Common myeloid progenitor, CD34-positive (primary cell): ENCODE results near the gene GANAB. TPM values are rescaled to one million over a fixed set of nuclear protein-coding genes. Genes with fewer than 3 reads are reported as not detected.
"Not testable (repeated sequence)": the region's sequence is repeated elsewhere in the genome, so short reads cannot be mapped to it uniquely, and the experiment has no call there.

Experiments used
- CTCF ChIA-PET: fragments of 350-600 bp; sonication (Branson Sonifier 250); formaldehyde crosslinking; loops from one replicate; lab custom pipeline; 2021; ENCODE audit warnings: antibody characterized with exemption; lab: Charles Lee
- POLR2A ChIA-PET: fragments of 350-600 bp; sonication (Branson Sonifier 250); formaldehyde crosslinking; loops from one replicate; lab custom pipeline; 2021; ENCODE audit warnings: antibody characterized with exemption; lab: Charles Lee
- DNase-seq, 3 donors: peaks; one replicate each; pipeline versions ENCODE4 v3.0.0 to v3.0.0-alpha.2; 2013
- H3K27ac ChIP-seq, 2 experiments: 1 replicate in 1 of 2; 2 replicates in 1 of 2; pipeline ENCODE4 v1.7.0; 2013; ENCODE audit warnings: inconsistent platforms in 2 of 2, low read length in 2 of 2, mild to moderate bottlenecking in 2 of 2, low read depth in 1 of 2, moderate library complexity in 1 of 2; ENCODE audit not compliant: severe bottlenecking in 2 of 2, insufficient read depth in 1 of 2, poor library complexity in 1 of 2
- H3K27me3 ChIP-seq, 5 experiments: replicated peaks in 2 of 5; 1 replicate in 3 of 5; 2 replicates in 2 of 5; pipeline versions ENCODE4 v1.6.1 to v1.7.0; 2013; ENCODE audit warnings: low read length in 4 of 5, mild to moderate bottlenecking in 2 of 5, moderate library complexity in 2 of 5, inconsistent platforms in 1 of 5; ENCODE audit not compliant: insufficient read depth in 5 of 5, control insufficient read depth in 4 of 5
- H3K36me3 ChIP-seq, 4 experiments: 1 replicate in 2 of 4; 2 replicates in 2 of 4; pipeline versions ENCODE4 v1.6.1 to v1.7.0; 2013; ENCODE audit warnings: low read length in 3 of 4, control low read depth in 1 of 4, mild to moderate bottlenecking in 1 of 4; ENCODE audit not compliant: control insufficient read depth in 4 of 4, insufficient read depth in 4 of 4
- H3K4me1 ChIP-seq, 4 experiments: 1 replicate in 3 of 4; 2 replicates in 1 of 4; pipeline versions ENCODE4 v1.6.1 to v1.7.1; 2013; ENCODE audit warnings: low read length in 3 of 4, mild to moderate bottlenecking in 3 of 4, control low read depth in 1 of 4, inconsistent platforms in 1 of 4, moderate library complexity in 1 of 4; ENCODE audit not compliant: control insufficient read depth in 4 of 4, insufficient read depth in 4 of 4; ENCODE audit errors: control extremely low read depth in 1 of 4
- H3K4me3 ChIP-seq, 7 experiments: 1 replicate in 4 of 7; 2 replicates in 3 of 7; pipeline versions ENCODE4 v1.5.1 to v1.7.0; 2013; ENCODE audit warnings: mild to moderate bottlenecking in 7 of 7, low read length in 6 of 7, moderate library complexity in 6 of 7, inconsistent platforms in 2 of 7, low read depth in 2 of 7, control low read depth in 1 of 7; ENCODE audit not compliant: insufficient read depth in 4 of 7, control insufficient read depth in 1 of 7; ENCODE audit errors: extremely low read depth in 1 of 7
- H3K9me3 ChIP-seq, 5 experiments: 1 replicate in 4 of 5; 2 replicates in 1 of 5; pipeline versions ENCODE4 v1.6.1 to v1.7.1; 2013; ENCODE audit warnings: low read length in 4 of 5, mild to moderate bottlenecking in 2 of 5, inconsistent platforms in 1 of 5, low read depth in 1 of 5, moderate library complexity in 1 of 5; ENCODE audit not compliant: control insufficient read depth in 4 of 5, insufficient read depth in 2 of 5; ENCODE audit errors: control extremely low read depth in 1 of 5
- WGBS: methylation state at CpG from one replicate; pipeline ENCODE4 v1.1.5; 2013; ENCODE audit not compliant: insufficient coverage; 5-methylcytosine and 5-hydroxymethylcytosine counted together
- polyA plus RNA-seq: library from polyadenylated mRNA; unstranded; fragments of 120-200 nt; gene quantifications from one replicate; pipeline ENCODE4 v1.2.1, GENCODE V29; 2013

GANAB gene
- 224 TPM for polyA plus RNA-seq

DNA sequence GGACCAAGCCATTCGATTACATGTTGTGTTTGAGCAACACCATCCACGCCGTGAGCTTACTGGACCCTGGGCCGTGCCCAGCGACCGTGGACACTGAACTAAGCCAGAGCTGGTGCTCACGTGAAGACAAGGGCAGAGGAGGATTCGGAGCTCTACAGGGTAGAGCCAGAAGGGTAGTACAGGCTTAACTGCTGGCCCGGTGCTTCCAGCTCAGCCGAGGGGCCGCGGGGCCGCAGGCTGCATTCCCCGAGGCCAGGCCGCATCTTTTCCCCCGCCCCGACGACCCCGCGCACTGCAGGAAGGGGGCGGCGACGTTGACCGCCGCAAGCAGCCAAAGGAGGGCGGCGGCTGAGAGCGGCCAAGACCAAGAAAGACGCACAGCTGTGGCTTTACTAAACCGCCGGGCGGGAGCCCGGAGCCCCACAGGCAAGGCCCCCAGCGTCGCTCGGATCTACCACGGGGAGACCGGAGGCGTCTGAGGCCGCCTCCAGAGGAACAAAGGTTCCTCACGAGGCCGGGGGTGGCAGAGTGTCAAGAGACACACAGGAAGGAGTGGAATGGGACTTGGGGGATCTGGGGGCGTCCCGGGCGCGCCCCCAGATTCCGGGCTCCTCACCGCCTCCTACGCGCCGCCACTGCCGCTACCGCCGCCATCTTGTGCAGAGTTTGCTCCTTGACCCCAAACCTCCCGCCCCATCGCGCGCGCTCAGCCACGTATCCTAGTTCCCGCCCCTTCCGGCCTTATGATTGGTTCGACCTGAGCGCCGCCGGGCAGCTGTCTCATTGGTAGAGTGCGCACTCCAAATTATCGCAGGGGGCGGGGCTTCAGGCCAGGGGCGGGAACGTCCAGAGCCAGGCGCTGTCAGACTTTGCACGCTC is at the start of gene GANAB:
GANAB (minus strand) TSS at position 668 of the 879 bp plus-strand sequence; CDS start at position 654, 14 bp downstream.
- POLR2A ChIA-PET: interaction anchor here (0.5 to 3.0 kb wide), 11 partner anchors 8 to 1624 kb away, joined by 3 to 23 read pairs (median 4); partner anchors contain the start of genes B3GAT3, C11orf98, CSKMT and TUT1
- H3K27ac ChIP-seq: peak within 1 kb of the TSS; percentile 93 to 97
- peaks cover 0 to 25% (median 21%) of the 10 kb centered on the region in 4 experiments for H3K4me1 ChIP-seq
- no peaks in the 10 kb centered on the region for H3K27me3 ChIP-seq
- CTCF ChIA-PET: interaction anchor here (1.0 to 6.0 kb wide), 6 partner anchors 10 to 106 kb away, joined by 3 to 33 read pairs (median 12); partner anchors contain the start of genes B3GAT3, C11orf98, CSKMT and LBHD1
- peak within 1 kb of the TSS; percentile 81 to 100 (median 92) for H3K4me3 ChIP-seq
- H3K9me3 ChIP-seq: no peaks in the 10 kb centered on the region
- DNase-seq: peak; percentile 98 to 99 (median 99)
- H3K36me3 ChIP-seq: peaks cover 13 to 53% (median 26%) of the 10 kb centered on the region in 4 experiments
- WGBS: 0% methylated on average over 61 of the region's 73 CpGs

DNA sequence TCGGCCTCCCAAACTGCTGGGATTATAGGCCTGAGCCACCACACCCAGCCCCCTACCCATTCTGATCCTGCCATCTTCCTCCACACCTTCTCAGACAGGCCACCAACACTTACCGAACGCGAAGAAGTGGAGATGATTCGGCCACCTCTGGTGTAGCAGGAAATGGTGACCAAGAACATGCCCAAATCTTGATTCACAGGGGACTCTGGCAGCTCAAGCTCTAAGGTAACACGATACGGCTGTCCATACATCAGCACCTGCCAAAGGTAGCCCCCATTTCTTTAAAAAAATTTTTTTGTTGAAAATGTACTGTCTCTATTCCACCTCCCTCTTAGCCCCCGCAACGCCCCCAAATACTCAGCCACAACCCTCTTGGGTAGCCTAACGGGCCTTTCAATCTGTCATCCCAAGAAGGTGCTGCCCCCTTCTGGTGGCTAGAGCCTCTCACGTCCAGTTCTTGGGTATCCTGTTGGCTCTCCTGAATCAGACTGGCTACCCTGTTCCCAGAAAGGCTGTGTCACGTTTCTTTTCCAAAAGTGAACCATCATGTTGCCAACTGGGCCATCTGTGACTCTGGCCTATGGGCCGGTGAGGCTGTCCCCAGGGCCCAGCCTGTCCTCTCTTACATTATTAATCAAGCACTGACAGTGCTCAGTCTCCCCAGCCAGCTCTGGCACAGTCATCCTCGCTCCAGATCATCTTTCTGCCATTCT is 48.2 kb upstream of the GANAB start:
- no peak overlapping the region for H3K27ac ChIP-seq
- 56% methylated on average over 12 of the region's 14 CpGs for WGBS
- H3K27me3 ChIP-seq: no peaks in the 10 kb centered on the region
- H3K36me3 ChIP-seq: peaks cover 3 to 43% (median 30%) of the 10 kb centered on the region in 4 experiments
- POLR2A ChIA-PET: no interaction called here
- no peaks in the 10 kb centered on the region for H3K4me1 ChIP-seq
- no peak overlapping the region for H3K4me3 ChIP-seq
- CTCF ChIA-PET: interaction anchor here (0.7 to 8.7 kb wide), 19 partner anchors 9 to 152 kb away, joined by 3 to 98 read pairs (median 8); partner anchors contain the start of genes BSCL2, GNG3, LBHD1 and MTA2
- peak; percentile 80 to 89 (median 83) for DNase-seq
- H3K9me3 ChIP-seq: no peaks in the 10 kb centered on the region

DNA sequence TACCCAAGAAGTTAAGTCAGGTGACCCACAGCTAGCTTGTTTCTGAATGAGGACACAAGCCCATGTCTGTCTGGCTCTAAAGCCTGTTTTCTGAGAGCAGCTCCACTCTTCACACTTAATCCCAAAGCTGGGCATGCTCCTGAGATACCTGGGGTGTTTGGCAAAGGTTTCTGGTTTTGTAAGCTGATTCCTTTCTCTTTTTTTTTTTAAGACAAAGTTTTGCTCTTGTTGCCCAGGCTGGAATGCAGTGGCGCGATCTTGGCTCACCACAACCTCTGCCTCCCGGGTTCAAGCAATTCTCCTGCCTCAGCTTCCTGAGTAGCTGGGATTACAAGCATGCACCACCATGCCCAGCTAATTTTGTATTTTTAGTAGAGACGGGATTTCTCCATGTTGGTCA is 47.2 kb upstream of the GANAB start:
- H3K4me1 ChIP-seq, DNase-seq, H3K4me3 ChIP-seq, H3K9me3 ChIP-seq, H3K27ac ChIP-seq, POLR2A ChIA-PET, H3K27me3 ChIP-seq: not testable (repeated sequence)
- CTCF ChIA-PET: interaction anchor here (0.7 to 8.7 kb wide), 17 partner anchors 8 to 493 kb away, joined by 3 to 98 read pairs (median 9); partner anchors contain the start of genes BSCL2, GNG3, TUT1 and UQCC3
- WGBS: no CpG with 5 or more reads among the region's 4 CpGs
- H3K36me3 ChIP-seq: peaks cover 3 to 46% (median 30%) of the 10 kb centered on the region in 4 experiments

DNA sequence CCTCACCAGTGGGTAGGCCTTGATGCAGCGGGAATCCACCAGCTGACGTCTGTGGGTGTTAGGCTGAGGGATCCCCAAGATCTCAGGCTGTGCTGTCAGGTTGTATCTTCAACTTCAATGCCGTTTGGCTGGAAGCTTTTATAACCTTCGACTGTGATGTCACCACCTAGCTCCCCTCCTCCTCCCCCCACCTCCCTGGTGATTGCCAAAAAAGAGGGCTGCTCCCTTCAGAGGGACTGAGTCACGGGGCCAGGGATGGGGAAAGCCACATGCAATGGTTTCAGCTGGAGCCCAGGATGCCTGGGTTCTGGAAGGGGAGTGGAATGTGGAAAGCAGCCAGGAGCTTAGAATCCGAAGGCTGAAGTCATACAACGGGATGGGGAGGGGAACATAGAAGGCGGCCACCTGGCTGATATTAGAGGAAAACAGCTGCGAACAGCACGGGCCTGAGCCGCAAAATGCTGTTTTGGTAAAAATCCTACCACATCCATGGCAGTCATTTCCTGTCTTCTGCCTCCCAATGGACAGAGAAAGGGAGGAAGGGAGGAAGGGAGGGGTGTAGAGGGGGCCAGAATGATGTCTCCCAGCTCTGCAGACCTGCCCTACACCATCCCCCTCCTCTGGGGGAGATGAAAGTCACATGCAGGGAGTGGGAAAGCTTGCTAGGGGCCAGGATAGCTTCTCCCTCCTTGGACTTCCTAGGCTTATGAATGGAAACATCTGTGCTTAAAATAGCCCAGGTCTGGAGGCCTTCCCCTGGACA is 43.2 kb upstream of the GANAB start, which contains the start of gene LRRN4CL:
LRRN4CL (minus strand) TSS at position 110 of the 763 bp plus-strand sequence. CDS start 1,022 bp downstream, outside the sequence.
- no peak within 1 kb of the TSS for H3K27ac ChIP-seq
- CTCF ChIA-PET: interaction anchor here (1.0 to 8.7 kb wide), 5 partner anchors 9 to 114 kb away, joined by 3 to 98 read pairs (median 5); partner anchors contain the start of gene EML3
- H3K4me3 ChIP-seq: no peak within 1 kb of the TSS
- POLR2A ChIA-PET: interaction anchor here (0.7 to 1.0 kb wide), 2 partner anchors 118 to 122 kb away, joined by 3 to 8 read pairs; no protein-coding TSS in a partner anchor
- DNase-seq: no peak
- peaks cover 0 to 12% (median 5%) of the 10 kb centered on the region in 4 experiments for H3K4me1 ChIP-seq
- no peaks in the 10 kb centered on the region for H3K9me3 ChIP-seq
- peaks cover 3 to 43% (median 27%) of the 10 kb centered on the region in 4 experiments for H3K36me3 ChIP-seq
- H3K27me3 ChIP-seq: peaks cover 0 to 20% (median 2%) of the 10 kb centered on the region in 5 experiments
- 88% methylated on average over 7 of the region's 11 CpGs for WGBS

DNA sequence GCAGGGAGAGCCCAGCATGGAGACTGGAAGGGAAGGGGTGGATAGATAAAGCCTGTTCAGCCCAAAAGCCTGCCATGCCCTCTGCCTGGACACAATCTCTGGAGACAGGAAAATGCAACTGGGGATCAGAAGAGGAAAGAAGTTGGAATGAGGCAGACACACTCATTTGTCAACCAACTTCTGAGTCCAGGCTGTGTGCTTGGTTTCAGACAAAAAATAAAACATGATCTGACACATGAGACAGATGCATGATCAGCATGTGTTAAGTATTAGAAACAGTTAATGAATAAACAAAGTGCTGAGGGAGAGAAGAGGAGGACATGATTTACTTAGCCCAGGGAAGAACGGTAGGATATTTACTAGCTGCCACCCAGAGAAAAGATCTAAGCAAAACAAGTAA is 42.1 kb upstream of the GANAB start:
- H3K4me3 ChIP-seq: peak overlapping the region in 1 of 7 experiments; percentile 53
- POLR2A ChIA-PET: interaction anchor here (0.7 kb wide), 1 partner anchor 123 kb away, joined by 3 read pairs; no protein-coding TSS in a partner anchor

More for the DNA sequence above, 42.1 kb upstream of the GANAB start:
- no peak overlapping the region for H3K27ac ChIP-seq
- peaks cover 0 to 12% (median 5%) of the 10 kb centered on the region in 4 experiments for H3K4me1 ChIP-seq
- no peak for DNase-seq
- no peaks in the 10 kb centered on the region for H3K9me3 ChIP-seq
- peaks cover 3 to 37% (median 25%) of the 10 kb centered on the region in 4 experiments for H3K36me3 ChIP-seq
- CTCF ChIA-PET: interaction anchor here (1.3 to 8.7 kb wide), 2 partner anchors 8 to 13 kb away, joined by 4 to 98 read pairs; no protein-coding TSS in a partner anchor
- WGBS: 100% methylated on average over 1 of the region's 1 CpG
- H3K27me3 ChIP-seq: peaks cover 0 to 20% (median 2%) of the 10 kb centered on the region in 5 experiments
